ENCODE data around the gene UBA3. TPM values are rescaled to one million over a fixed set of nuclear protein-coding genes. Genes with fewer than 3 reads are reported as not detected.

Gene UBA3
- total RNA-seq, 1 donor from 2014 or later = 68.6 TPM

DNA sequence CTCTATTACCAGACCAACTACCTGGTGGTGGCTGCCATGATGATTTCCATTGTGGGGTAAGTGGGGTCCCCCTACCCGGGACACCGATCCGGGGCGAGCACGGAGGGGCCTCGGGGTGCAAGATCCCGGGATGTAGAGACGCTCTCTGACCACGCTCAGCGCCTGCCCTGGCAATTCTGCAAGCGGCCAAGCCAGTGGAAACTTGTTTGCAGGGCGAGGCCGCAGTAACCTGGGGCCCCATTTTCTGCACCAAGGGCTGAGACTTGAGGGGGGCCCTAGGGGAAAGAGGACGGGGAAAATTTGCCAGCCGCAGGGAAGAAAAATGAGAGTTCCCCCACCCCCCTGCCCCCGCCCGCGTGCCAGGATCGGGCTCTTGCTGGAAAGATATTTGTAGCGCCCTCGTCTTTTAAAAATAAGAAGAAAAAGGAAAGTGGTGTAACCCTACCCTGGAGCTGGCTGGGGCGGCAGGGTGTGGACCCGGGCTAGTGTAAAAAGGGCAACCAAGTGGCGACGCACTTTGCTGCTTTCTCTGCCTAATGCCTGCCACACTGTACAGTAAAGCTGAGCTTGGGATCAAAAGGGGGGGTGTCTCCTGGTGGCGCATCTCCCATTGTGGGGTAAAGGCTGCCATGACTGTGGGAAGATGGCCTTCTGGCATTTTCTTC is 5.1 kb upstream of the UBA3 start:
- TF ChIP-seq, protein P1, sequence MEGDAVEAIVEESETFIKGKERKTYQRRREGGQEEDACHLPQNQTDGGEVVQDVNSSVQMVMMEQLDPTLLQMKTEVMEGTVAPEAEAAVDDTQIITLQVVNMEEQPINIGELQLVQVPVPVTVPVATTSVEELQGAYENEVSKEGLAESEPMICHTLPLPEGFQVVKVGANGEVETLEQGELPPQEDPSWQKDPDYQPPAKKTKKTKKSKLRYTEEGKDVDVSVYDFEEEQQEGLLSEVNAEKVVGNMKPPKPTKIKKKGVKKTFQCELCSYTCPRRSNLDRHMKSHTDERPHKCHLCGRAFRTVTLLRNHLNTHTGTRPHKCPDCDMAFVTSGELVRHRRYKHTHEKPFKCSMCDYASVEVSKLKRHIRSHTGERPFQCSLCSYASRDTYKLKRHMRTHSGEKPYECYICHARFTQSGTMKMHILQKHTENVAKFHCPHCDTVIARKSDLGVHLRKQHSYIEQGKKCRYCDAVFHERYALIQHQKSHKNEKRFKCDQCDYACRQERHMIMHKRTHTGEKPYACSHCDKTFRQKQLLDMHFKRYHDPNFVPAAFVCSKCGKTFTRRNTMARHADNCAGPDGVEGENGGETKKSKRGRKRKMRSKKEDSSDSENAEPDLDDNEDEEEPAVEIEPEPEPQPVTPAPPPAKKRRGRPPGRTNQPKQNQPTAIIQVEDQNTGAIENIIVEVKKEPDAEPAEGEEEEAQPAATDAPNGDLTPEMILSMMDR (IDR thresholded peaks at IDR 0.05; ENCODE audit: partially characterized antibody, unreplicated experiment) = no peak
- Mint-ChIP-seq H3K27ac (ENCODE audit: unreplicated experiment) (peak overlapping the region; percentile 89), H3K27me3 (ENCODE audit: unreplicated experiment) (peaks cover 2% of the 10 kb centered on the region), H3K9me3 (ENCODE audit: unreplicated experiment) (peaks cover 3% of the 10 kb centered on the region), H3K36me3 (ENCODE audit: unreplicated experiment) (no peaks in the 10 kb centered on the region), H3K4me3 (ENCODE audit: unreplicated experiment) (peak overlapping the region; percentile 91), H3K4me1 (ENCODE audit: low read depth, unreplicated experiment) (peaks cover 27% of the 10 kb centered on the region)
- peak; percentile 24 for DNase-seq

DNA sequence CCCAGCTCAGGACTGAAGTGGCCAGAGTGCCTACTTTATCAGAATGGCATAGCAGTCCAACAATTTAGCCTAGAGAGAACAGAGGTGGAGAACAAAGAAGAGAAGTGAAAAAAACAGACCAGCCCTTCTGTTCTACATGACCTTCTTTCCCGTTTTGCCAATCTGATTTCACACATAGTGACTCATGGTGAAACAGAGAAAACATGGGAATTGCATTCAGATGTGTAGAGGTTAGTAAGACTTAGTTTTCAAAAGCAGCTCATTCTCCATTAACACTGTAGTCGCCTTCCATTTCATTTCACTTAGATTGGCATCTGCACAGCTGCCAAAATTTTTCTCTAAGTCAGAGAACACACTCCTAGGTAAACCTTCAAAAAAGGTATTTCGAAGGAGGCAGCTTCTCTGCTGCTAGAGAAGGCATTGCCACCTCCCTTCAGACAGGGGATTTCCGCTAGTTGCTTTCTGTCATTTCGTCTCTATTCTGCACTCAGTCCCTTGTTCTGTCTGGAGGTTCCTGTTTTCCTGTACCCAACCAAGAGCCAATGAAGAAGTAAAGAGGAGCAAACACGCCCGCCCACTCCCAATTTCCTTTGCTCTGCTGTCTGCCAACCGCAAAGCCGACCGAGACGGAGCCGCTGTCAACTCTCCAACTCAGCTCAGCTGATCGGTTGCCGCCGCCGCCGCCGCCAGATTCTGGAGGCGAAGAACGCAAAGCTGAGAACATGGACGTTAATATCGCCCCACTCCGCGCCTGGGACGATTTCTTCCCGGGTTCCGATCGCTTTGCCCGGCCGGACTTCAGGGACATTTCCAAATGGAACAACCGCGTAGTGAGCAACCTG is 4.4 kb upstream of the UBA3 start, which contains the start of gene ARL6IP5:
ARL6IP5 (plus strand) TSS at position 612 of the 842 bp plus-strand sequence; CDS start at position 723, 111 bp downstream.
- H3K4me3 Mint-ChIP-seq (ENCODE audit: unreplicated experiment) = peak within 1 kb of the TSS; percentile 91
- H3K27ac Mint-ChIP-seq (ENCODE audit: unreplicated experiment) = peak within 1 kb of the TSS; percentile 89
- H3K4me1 Mint-ChIP-seq (ENCODE audit: low read depth, unreplicated experiment) = peaks cover 22% of the 10 kb centered on the region
- TF ChIP-seq, protein P1 (IDR thresholded peaks at IDR 0.05; ENCODE audit: partially characterized antibody, unreplicated experiment) = no peak
- H3K36me3 Mint-ChIP-seq (ENCODE audit: unreplicated experiment) = no peaks in the 10 kb centered on the region
- H3K9me3 Mint-ChIP-seq (ENCODE audit: unreplicated experiment) = peaks cover 3% of the 10 kb centered on the region
- DNase-seq = peak; percentile 95
- H3K27me3 Mint-ChIP-seq (ENCODE audit: unreplicated experiment) = peaks cover 2% of the 10 kb centered on the region

DNA sequence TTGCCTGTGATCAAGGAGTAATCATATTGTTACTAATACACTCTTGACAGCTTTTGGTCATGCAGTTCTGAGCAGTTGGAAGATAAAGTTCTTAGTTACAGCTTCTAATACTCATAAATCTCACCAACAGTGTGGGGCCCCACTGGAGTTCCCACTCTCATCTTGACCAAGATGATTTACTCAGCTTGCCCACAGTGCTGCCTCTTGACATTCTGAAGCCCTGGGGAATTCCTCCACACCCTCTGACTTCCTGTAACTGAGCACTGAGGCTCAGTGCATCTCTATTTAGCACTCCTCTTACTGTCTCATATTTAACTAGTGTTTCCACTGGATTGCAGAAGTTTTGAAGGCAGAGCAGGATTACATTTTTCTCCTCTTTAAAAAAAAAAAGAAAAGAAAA is 2.6 kb upstream of the UBA3 start:
- Mint-ChIP-seq H3K36me3 (ENCODE audit: unreplicated experiment) (no peaks in the 10 kb centered on the region), H3K4me1 (ENCODE audit: low read depth, unreplicated experiment) (peaks cover 24% of the 10 kb centered on the region), H3K9me3 (ENCODE audit: unreplicated experiment) (peaks cover 7% of the 10 kb centered on the region), H3K27ac (ENCODE audit: unreplicated experiment) (no peak overlapping the region), H3K27me3 (ENCODE audit: unreplicated experiment) (peaks cover 2% of the 10 kb centered on the region), H3K4me3 (ENCODE audit: unreplicated experiment) (no peak overlapping the region)
- TF ChIP-seq, protein P1 (IDR thresholded peaks at IDR 0.05; ENCODE audit: partially characterized antibody, unreplicated experiment) = no peak
- DNase-seq = no peak

DNA sequence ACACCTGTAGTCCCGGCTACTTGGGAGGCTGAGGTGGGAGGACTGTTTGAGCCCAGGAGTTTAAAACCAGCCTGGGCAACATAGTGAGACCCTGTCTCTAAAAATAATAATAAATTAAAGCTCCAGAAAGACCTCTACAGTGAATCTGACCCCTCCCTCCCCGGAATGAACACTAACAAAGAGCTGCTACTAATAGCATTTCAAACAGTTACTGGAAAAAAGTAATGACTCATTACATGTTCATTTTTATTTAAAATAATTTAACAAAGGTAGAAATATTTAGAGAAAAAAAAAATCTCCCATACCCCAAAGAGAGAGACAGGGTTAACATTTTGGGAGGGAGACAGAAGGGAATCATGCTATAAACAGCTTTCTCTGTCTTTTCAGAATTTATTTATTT is 2.2 kb upstream of the UBA3 start:
- H3K9me3 Mint-ChIP-seq (ENCODE audit: unreplicated experiment) = peaks cover 7% of the 10 kb centered on the region
- TF ChIP-seq, protein P1 (IDR thresholded peaks at IDR 0.05; ENCODE audit: partially characterized antibody, unreplicated experiment) = no peak
- H3K4me1 Mint-ChIP-seq (ENCODE audit: low read depth, unreplicated experiment) = peaks cover 27% of the 10 kb centered on the region
- no peak overlapping the region for H3K27ac Mint-ChIP-seq (ENCODE audit: unreplicated experiment)
- no peak for DNase-seq
- no peak overlapping the region for H3K4me3 Mint-ChIP-seq (ENCODE audit: unreplicated experiment)
- peaks cover 2% of the 10 kb centered on the region for H3K27me3 Mint-ChIP-seq (ENCODE audit: unreplicated experiment)
- H3K36me3 Mint-ChIP-seq (ENCODE audit: unreplicated experiment) = no peaks in the 10 kb centered on the region

Data from glutamatergic neuron (in vitro differentiated cells).